NCI-H82 treated with DMSO at 0.1 percent for 48 hours (cell line): ENCODE data around the gene PSMC5.

Source experiments
- DNase-seq: peaks from one replicate; lab custom pipeline; 2025; ENCODE audit not compliant: unreplicated experiment; lab: John Stamatoyannopoulos, UW

Gene PSMC5

DNA sequence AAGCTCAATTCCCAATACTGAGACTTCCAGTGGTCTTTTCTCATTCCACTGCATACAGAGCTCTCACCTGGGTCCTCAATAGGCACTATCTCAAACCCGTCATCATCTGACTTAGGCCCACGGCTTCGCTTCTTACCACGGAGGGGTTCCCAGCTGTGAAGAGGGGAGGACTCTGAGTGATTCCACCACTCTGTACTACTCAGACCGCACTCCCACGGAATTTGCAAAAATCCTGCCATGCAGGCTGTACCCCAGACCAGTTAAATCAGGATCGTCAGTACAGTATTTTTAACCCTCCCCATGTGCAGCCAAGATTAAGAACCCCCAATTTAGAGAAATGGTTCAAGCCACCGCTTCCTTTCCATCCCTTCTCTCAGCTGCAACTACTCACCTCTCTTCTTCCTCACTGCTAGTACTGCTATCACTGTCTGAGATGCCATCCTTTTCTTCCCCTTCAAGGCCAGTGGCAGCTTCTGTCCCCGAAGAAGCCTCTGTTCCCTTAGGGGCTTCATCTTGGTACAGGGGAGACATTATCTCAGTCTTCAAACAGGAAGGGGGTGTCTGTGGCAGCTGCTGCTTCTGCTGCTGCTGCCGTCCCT is 6.2 kb upstream of the PSMC5 start:
- DNase-seq = no peak

DNA sequence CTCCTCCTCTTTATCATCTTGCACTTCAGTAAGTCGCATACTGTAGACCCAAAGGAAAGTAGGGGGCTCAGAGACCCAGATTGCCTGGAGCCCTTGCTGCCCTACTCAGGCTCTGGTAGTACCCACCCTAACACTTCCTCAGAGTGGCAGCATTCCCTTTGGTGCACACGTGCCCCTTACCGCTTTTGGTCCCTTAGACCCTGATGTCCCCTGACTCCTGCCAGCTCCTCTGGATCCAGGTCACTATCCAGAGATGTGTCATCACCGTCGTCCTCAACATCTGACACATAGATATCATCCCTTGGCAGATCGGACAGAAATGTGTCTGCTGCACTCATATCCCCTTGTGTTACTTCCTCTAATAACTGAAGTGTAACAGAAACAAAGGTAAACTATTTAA is 5.4 kb upstream of the PSMC5 start:
- no peak for DNase-seq

DNA sequence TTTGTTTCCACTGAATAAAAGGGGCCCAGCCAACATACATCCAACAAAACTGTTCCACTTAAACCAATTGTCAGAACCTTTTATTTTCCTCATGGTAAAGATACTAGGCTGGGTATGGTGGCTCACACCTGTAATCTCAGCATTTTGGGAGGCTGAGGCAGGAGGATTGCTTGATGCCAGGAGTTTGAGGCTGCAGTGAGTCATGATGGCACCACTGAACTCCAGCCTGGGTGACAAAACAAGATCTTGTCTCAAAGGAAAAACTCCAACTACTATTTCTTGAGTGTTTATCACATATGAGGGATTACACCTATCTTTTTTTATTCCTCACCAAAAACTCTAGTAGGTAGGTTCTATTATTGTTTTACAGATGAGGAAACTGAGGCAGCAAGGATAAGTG is 4.7 kb upstream of the PSMC5 start:
- no peak for DNase-seq

DNA sequence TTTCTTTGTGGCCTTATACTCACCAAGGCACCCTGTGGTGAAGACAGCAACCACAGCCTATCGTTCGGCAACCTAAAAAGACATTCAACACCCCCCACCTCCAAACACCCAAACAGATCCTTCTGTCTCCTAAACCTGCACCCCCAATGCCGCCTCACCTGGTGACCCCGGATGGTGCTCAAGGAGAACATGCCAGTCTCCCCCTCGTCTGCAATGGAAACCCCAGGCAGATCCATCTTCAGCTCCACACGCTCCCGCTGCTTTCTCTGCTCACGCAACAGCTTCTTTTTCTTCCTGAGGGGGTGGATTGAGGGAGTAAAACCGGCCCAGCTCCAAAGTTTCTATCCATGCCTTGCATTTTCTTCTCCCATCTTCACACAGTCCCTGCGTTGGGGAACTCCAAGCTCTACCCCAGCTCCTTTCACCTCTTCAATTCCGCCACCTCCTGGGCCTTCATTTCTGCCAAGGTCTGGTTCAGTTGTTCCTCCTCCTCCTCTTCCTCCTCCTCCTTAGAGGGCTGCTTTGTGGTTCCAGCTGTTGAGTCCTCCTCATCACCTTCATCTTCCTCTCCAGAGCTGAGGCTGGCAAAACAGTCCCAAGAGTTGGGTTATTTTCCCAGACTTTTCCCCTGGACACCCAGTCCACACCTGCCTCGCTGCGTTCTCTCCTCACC is 3.4 kb upstream of the PSMC5 start:
- DNase-seq = no peak

DNA sequence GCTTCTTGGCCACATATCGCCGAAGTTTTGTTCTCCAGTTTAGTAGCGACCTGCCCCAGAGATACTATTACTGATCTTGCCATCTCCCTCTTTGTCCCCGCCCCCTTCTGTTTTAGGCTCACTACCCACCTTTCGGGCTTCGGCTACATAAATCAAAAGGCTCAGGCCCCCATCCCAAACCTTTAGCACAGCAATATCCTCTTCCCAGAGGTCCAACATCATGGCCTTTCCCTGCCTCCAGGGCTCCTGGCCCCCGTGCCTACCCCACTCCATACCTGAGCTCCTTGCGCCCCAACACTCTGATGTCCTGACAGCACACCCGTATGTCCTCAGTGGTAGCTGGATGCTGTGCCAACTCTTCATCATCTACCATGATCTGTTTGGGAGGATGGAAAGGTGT is 2.9 kb upstream of the PSMC5 start:
- no peak for DNase-seq

DNA sequence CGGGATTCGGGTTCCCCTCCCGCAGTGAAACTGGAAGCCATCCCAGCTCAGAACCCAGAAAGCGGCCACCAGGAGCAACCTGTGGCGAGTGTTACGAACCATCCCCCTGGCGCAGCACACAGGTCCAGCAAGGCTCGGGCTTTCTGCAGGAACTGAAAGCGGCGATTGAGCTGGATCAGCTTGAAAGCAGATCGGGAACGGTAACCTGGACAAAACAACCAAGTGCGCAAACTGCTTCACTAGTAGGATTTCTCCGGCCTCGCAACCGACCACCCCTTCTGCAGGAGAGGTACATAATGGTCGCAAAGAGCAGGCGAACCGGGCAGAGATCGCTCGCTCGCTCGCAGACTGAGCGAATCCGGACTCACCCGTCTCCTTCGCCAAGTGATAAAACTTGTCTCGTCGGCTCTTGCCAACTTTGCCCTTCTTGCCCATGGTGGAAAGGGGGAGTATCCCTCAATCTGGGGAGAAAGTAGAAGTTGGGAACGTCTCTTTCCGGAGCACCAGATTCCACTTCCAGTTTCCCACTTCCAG is 696 bp upstream of the PSMC5 start:
- DNase-seq = no peak

DNA sequence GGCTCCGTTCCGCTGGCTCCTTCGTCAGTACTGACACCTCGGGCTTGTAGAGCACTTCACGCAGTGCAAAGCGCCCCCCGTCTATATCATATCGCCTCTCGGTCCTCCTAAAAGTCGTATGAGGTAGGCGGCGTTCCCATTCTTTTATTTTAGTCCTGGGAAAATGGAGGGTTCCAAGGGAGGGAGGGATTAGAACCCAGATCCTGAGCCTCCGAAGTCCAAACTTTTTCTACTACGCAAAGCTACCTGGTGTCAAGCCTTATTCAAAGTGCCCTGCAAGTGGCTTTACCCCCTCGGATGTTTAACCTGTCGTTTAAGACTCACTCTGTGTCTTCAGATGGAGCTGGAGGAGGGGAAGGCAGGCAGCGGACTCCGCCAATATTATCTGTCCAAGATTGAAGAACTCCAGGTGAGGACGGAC is 580 bp downstream of the PSMC5 start:
- DNase-seq = no peak

DNA sequence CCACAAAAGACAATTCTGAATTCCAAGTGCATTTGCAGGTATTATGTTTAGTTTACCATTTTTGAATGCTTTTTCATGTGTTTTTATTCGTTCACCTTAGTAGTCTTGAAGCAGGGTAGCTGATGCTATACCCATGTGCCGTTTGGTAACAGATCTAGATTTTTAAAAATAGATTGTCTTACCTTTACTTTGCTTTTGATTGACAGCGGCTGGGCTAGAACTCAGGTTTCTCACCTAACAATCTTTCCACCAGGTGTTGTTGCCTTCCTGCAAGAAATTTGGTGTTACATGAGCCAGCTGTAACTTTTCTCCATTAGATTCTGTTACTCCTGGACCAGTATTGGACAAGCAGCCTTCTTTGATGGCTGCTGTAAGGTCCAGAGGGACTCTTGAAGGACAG is 1.7 kb downstream of the PSMC5 start:
- DNase-seq = no peak

DNA sequence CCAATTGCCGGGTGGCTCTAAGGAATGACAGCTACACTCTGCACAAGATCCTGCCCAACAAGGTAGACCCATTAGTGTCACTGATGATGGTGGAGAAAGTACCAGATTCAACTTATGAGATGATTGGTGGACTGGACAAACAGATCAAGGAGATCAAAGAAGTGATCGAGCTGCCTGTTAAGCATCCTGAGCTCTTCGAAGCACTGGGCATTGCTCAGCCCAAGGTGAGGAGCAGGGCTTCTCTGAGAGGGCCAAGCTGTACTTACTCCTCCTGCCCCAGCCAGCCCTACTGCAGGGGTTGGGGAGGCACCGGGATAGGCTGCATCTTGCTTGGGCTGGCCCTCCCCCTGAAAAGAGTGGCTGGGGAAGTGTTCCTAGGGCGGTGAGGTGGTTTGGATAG is 3.0 kb downstream of the PSMC5 start:
- DNase-seq = no peak

DNA sequence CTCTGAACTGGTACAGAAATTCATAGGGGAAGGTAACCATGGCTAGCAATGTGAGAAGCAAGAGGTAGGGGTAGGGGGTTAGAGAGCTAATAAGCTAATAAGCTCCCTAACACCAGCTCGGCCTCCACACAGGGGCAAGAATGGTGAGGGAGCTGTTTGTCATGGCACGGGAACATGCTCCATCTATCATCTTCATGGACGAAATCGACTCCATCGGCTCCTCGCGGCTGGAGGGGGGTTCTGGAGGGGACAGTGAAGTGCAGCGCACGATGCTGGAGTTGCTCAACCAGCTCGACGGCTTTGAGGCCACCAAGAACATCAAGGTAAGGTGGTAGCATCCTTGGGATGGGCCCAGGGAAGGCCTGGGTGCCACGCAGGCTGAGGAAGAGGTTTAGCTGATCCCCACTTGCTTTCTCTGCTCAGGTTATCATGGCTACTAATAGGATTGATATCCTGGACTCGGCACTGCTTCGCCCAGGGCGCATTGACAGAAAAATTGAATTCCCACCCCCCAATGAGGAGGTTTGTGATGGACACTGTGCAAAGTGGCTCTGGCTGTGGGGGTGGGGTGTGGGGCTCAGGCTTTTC is 3.8 kb downstream of the PSMC5 start:
- DNase-seq = no peak

DNA sequence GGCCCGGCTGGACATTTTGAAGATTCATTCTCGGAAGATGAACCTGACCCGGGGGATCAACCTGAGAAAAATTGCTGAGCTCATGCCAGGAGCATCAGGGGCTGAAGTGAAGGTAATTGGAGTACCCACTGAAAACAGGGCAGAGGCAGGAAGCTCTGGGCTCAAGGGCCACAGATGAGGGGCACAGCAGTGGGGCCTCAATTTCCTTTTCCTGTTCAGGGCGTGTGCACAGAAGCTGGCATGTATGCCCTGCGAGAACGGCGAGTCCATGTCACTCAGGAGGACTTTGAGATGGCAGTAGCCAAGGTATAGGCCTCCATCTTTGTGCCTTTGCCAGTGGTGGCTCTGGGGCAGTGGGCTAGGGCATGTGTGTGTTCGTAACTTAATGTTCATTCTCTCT is 4.3 kb downstream of the PSMC5 start:
- DNase-seq = no peak

DNA sequence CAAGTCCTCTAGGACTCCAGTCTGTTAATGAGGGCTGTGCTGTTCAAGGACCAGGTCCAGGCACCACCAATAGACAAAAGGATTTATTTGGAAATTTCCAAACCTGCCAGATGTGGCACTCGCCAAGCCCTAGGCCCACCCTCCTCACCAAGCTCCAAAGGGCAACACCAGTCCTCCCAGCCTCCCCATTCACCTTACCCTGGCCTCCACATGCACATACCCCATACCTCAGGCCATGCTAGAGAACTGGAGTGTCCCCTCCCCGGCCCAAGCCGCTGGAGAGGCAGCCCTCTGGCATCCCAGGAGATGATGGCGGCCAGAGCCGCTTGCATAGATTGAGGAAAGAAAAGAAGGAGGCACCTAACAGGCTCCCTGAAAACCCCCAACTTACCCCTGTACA is 4.8 kb downstream of the PSMC5 start:
- DNase-seq = no peak

DNA sequence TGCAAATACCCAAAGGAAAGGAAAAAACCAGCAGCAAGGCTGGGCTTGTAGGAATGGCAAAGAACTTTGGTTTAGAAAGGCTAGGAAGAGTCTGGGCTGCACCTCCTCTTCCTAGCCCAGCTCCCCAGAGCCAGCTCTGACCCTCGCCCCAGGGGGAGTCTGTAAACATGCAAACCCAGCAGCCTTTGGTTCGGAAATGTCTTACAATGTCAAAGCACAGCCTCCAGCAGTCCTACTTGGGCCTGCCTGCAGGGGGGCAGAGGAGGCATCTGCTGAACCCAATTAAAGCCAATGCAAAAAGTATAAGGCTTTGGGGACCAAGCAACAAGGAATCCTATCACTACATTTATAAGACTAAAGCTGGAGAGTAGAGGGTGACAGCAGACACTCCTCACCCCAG is 5.2 kb downstream of the PSMC5 start:
- DNase-seq = no peak

DNA sequence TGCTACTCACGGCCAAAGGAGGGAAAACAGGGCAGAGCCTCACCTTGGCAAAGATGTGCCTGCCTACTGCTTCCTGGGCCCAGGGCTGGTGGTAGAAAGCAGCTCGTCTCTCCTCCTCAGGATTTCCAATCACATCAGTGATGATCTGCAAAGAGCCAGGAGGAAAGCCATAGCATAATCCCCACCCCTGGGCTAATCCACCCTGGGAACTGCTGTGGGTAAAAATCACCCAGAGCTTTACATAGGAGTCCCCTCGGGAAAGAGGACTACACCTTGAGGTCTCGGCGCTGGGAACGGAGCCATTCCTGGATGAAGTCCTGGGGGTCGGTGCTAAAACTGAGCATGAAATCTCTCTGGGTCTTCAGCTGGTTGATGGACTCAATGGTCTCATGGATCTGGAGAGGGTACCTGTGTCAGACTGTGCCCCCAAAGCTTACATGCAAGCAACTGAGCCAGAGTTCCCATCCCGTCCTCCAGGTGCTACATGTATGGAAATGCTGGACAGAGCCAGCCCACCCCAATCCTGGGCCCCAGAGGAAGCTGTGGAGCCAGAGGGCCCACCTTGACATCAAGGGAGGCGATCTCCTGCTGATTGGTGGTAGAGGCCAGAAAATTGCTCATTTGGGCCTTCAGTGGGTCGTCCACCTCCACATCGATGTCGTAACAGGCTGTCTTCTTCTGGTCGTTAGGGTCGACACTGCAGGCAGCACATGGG is 6.0 kb downstream of the PSMC5 start:
- DNase-seq = no peak

DNA sequence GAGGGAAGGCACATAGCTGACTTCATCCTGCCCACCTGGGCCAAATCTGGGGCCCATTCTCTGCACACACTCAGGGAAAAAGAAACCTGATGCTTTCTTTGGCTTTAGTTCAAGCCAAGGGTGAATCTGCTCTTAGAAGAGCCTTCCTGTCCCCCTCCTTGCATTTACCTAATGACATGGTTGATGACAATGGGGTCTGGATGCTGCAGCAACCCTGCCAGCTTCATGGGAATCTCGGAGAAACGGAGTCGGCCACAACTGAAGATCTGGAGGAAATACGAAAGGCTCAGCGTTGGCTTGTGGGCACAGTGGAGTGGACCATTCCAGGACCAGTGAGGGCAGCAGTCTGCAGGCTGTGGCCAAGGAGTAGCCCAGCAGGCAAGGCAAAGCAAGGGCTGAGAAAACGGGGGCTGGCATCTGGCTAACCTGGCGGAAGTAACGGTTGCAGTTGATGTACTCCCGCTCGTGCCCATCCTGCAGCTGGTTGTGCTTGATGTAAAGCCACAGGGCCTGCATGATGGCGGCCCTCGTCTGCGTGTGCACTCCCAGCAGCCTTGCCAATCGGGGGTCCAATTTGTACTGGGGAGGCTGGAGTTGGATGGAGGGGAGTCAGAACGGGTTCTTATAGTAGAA is 6.6 kb downstream of the PSMC5 start:
- no peak for DNase-seq

DNA sequence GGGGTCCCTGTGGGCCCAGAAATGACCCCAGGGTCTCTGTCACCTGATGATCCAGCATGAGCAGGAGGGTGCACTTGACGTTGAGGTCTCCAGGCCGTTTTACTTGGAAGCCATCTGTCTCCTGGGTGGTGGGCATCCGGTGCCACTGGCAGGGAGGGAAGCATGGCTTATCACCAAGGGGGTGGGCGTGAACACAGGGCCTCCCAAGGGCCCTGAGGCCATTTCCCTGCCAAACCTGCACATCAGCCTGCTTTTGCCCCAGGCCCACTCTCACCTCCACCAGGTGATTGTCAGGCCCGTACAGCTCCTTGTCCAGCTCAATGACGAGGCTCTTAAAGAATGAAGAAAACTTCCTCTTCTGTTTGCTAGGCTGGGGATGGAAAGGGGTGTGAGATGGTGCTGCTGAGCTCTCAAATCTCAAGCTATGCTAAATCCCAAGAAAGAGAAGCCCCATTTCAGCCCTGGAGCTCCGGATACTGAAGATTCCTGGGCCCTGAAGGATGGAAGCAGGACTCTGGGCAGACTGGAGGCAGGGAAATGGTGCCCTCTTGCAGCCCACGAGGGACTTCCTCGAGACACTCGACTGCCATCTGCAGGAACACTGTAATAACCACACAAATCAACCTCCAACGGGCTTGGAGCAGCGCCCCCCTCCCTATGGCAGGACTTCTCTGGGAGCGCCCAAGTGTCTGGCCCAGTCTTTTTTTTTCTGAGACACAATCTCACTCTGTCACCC is 7.4 kb downstream of the PSMC5 start:
- DNase-seq = peak; percentile 49

- no peak for DNase-seq
Observed at GRCh38 chr17:63835167-63835720, 8.0 kb downstream of the PSMC5 start.

DNA sequence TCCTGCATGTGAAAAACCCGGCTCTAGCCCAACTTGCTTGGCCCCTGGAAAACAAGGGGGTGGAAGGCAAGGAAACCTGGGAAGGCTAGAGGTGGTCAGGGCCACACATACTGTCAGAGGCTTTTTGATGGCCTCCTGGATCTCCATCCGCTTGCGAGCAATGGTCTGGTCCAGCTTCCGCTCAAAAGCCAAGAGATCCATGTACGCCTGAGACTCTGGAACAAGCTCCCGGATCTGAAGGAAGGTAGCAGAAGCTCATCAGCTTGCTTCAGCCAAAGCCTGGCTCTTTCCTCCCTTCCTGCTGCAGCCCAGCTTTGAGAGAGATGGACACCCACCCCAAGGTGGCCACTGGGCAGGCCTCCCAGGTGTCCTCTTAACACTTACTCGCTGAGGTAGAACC is 9.6 kb downstream of the PSMC5 start:
- DNase-seq = no peak

GRCh38 chr17:63837480-63837879 is 10.2 kb downstream of the PSMC5 start:
- DNase-seq = no peak

GRCh38 chr17:63837962-63838600 is 10.8 kb downstream of the PSMC5 start:
- no peak for DNase-seq
